Left kidney (tissue), 2 donors: ENCODE results near the gene CALML4. TPM values are rescaled to one million over a fixed set of nuclear protein-coding genes. Genes with fewer than 3 reads are reported as not detected.
"Not testable (repeated sequence)": the region's sequence is repeated elsewhere in the genome, so short reads cannot be mapped to it uniquely, and the experiment has no call there.

Source experiments
- DNase-seq: peaks from one replicate; pipeline ENCODE4 v3.0.0-alpha.2; 2013
- polyA plus RNA-seq: library from polyadenylated mRNA; unstranded; fragments of 120-200 nt; gene quantifications from one replicate; pipeline ENCODE4 v1.2.1, GENCODE V29; 2013; ENCODE audit not compliant: insufficient read length

The CALML4 gene
- polyA plus RNA-seq, 1 donor = 34.3 TPM

DNA sequence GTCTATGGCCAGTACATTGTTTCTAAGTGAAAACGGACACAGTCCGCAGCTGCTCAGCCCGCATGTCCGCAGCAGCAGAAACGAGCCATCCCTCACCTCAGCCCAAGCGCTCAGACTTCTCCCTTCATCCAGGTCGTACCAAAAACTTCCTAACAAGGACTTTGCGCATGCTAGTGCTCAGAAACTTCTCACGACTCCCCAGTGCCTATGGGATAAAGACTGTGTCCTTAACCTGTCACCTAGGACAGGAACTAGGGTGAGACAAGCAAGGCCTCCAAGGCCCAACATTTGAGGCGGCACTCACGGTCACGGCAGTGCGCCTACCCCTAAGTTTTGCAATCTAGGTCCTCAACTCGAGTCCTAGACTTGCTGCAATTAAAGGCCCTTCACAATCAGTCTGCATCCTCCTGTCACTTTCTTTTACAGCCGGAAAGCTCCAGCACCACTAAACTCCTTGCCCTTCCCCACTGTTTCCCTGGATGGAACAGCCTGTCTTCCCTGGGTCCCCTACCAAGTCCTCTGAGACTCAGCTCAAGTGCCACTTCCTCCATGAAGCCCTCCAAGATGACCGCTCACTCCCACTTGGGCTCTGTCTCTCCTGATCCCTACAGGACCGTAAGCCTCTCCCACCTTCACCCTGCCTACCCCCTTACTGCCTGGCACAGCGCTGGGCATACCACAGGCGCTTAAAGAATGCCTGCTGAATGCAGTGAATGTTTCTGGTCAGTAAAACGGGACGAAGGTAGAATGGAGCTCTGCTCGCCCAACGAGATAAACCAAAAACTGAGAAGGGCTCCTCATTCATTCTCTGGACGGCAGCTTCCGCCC is 23.2 kb upstream of the CALML4 start:
- no peak for DNase-seq

DNA sequence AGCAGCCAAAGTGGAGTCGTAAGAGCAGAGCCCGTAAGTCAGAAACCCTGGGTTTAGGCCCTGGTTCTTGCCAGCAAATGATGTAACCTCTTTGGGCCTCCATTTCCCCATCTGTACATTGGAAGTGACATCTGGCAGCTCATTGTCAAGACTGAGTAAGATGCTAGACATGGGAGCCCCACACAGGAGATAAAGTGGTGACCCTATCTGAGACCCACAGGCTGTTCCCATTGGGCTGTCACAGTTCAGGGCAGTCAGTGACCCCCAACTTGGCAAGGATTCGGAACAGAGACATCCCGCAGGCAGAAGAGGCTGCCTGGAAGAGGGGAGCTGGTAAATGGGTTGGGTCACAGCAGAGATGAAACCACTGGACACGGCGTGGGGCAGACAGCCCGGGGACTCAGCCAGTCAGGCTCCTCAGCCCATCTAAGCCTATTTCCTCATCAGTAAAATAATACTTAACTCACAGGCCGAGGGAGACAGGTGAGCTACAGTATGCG is 22.6 kb upstream of the CALML4 start:
- no peak for DNase-seq

DNA sequence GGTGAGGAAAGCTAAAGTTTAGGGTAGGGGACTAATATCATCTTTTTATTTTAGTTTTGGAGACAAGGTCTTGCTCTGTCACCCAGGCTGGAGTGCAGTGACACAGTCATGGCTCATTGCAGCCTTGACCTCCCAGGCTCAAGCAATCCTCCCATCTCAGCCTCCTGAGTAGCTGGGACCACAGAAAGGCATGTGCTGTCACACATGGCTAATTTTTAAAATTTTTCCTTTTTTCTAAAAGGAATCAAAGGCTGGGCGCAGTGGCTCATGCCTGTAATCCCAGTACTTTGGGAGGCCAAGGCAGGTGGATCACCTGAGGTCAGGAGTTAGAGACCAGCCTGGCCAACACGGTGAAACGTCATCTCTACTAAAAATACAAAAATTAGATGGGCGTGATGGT is 20.3 kb upstream of the CALML4 start:
- not testable (repeated sequence) for DNase-seq

DNA sequence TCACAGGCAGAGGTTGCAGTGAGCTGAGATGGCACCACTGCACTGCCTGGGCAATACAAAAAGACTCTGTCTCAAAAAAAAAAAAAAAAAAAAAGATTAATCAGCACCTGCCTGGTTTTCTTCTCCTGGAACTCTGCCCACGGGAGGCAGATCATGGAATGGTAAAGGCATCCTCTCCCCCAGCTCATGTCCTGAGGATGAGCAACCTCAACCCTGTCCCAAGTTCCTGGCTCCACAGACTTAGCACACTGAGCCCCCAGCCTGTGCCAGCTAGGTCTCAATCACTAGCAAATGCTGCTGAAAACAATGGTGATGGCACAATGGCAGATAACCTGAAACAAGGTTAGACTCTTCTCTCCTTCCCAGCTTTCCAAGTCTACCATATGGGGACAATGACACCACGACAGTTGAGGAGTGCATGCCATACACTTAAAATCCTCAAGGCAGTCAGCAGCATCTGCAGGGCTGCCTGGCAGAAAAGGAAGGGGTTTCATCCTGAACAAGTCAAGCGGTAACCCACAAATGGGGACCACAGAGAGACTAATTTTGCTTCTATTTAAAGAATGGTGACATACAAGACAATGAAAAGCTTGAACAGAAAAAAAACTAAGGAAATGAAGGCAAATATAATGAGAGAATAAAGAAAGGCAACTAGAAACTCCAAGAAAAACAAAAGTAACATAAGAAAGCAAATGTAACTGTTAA is 19.6 kb upstream of the CALML4 start:
- DNase-seq = no peak

DNA sequence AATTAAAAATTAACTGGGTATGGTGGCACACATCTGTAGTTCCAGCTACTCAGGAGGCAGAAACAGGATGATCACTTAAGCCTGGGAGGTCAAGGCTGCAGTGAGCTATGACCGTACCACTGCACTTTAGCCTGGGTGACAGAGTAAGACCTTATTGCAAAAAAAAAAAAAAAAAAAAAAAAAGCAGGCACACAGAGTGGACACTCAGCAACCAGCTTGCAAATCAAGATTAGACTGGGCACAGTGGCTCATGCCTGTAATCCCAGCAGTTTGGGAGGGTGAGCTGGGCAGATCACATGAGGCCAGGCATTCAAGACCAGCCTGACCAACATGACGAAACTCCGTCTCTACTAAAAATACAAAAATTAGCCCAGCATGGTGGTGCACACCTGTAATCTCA is 19.0 kb upstream of the CALML4 start:
- no peak for DNase-seq

DNA sequence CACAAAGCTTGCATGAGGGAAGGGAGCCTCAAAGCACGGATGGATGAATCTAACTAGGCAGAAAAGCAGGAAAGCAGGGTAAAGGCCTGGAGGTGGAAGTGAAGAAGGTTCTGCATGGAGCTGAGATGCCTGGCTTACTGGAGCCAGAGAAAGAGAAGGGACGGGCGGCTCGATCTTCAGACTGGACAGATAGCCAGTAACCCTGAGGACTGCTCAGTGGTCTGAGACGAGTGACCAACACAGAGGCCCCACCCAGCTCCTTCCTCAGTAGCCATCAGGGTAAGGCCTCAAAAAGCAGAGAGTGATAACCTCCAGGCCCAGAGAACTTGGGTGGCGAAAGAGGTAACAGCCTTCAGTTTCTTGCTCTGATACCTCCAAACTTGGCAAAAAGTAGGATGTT is 18.0 kb upstream of the CALML4 start:
- DNase-seq = no peak

DNA sequence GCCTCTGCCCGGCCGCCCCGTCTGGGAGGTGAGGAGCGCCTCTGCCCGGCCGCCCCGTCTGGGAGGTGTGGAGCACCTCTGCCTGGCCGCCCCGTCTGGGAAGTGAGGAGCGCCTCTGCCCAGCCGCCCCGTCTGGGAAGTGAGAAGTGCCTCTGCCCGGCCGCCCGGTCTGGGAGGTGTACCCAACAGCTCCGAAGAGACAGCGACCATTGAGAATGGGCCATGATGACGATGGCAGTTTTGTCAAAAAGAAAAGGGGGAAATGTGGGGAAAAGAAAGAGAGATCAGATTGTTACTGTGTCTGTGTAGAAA is 17.3 kb upstream of the CALML4 start:
- not testable (repeated sequence) for DNase-seq

DNA sequence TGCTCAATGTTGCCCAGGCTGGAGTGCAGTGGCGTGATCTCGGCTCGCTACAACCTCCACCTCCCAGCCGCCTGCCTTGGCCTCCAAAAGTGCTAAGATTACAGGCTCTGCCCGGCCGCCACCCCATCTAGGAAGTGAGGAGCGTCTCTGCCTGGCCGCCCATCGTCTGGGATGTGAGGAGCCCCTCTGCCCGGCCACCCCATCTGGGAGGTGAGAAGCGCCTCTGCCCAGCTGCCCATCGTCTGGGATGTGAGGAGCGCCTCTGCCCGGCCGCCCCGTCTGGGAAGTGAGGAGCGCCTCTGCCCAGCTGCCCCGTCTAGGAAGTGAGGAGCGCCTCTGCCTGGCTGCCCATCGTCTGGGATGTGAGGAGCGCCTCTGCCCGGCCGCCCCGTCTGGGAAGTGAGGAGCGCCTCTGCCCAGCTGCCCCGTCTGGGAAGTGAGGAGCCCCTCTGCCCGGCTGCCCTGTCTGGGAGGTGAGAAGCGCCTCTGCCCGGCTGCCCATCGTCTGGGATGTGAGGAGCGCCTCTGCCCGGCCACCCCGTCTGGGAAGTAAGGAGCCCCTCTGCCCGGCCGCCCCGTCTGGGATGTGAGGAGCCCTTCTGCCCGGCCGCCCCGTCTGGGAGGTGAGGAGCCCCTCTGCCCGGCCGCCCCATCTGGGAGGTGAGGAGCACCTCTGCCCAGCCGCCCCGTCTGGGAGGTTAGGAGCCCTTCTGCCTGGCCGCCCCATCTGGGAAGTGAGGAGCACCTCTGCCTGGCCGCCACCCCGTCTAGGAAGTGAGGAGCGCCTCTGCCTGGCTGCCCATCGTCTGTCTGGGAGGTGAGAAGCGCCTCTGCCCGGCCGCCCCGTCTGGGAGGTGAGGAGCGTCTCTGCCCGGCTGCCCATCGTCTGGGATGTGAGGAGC is 16.6 kb upstream of the CALML4 start:
- DNase-seq = not testable (repeated sequence)

DNA sequence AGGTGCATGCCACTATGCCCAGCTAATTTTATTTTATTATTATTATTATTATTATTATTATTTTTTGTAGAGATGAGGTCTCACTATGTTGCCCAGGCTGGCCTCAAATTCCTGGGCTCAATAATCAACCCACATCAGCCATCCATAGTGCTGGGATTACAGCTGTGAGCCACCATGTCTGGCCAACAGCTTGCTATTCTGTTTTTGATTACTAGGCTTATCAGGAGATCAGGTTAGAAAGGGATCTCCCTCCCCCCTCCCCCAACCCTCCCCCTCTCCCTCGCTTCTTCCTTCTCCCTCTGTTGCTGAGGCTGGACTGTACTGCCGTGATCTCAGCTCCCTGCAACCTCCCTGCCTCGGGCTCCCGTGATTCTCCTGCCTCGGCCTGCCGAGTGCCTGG is 15.8 kb upstream of the CALML4 start:
- DNase-seq = no peak

DNA sequence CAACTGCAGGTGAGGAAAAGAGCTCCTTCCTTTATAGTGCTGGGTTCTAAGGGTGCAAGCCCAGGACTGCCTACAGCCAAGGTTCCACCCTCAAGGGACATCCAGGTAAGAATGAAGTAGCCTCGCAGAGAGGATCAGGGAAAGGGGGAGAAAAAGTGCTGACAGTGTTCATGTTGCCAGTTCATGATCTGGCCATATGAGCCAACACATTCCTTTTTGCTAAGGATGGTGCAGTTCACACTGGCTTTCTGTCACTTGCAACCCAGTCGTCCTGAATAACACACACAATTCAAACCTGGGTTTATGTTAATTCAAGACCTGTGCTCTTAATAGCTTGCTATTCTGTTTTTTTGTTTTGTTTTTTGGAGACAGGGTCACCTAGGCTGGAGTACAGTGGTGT is 15.4 kb upstream of the CALML4 start:
- DNase-seq = no peak

DNA sequence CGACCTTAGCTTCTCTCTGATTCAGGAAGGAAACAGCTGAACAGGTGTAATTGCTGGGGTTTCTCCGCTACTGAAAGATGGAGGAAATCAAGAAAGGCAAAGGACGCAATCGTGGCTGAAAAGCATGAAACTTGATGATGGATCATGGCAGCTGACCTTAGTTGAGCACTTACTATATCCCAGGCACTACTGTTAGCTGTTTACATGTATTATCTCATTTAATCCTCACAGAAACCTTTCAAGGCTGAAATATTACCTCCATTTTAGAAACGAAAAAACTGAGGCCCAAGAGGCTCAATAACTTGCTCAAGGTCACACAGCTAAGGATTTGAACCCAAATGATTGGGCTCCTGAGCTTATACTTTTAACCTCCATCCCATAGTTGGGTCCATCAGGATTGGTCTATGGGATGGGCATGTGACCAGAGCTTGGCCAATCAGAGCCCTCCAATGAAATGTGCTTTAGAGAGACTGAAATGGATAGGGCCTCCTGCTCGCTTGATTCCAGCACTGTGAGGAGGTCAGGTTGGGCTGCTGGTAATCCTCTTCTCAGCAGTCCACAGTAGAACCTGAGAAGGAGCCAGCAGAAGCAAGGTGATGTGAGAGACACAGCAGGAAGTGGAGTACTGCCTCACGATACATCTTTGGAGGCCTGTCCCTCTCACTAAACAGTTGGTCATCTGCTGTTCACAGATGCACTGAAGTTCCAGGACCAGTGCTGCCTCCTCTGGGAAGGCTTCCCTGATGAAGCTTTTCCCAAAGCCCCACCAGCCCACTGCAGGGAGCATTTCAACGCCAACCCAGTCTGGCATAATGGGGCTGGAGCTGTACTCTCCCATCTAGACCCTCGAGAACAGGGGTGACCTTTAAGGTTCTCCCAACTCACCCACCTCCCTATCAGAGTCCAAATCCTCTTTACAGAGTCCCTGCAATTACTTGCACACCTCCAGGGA is 14.0 kb upstream of the CALML4 start:
- DNase-seq = no peak

DNA sequence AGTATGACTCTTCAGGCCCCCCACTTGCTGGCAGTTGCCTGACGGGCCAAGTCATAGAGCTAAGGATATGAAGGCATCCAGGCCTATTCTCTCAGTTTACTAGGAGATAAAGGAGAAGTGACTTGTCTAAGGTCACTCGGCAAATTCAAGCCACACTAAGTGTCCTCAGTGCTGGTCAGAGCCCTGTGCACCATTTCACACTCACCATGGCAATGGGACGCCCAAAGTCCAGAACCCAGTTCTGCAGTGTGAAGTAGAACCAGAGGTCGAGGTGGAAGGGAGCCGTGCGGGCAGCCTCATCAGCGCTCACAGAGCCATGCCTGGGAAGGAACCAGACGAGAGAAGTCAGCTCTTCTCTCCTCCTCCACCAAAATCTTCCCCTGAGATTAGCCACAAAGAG is 13.2 kb upstream of the CALML4 start:
- no peak for DNase-seq

DNA sequence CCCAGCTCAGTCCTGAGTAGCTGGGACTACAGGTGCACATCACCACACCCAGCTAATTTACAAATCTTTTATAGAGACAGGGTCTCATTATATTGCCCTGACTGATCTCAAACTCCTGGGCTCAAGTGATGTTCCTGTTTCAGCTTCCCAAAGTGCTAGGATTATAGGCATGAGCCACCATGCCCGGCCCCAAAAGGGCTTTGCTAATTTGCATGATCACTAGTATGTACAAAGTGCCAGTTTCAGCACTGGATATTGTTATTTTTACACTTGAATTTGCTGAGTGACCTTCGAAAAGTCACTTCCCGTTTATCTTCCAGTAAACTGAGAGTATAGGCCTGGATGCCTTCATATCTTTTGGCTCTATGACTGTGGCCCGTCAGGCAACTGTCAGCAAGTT is 12.2 kb upstream of the CALML4 start:
- no peak for DNase-seq

DNA sequence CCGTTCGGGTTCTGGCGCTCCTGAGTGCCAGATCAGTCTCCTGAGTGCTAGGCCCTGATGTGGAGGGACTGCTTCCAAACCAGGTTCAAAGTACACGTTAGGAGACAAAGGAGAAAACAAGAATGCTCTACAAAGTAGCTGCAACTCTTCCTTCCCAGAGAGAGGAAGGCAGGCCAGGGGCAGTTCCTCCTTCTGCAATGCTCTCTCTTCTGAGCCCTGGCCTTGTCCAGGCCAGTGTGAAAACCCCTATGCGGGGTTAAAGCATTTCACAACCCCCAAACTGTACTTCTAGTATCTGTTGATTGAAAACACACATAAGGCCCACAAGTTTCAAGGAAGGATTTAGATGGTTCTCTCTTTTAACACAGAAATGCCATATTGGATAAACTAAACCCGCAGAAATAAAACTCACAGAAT is 9.7 kb upstream of the CALML4 start:
- no peak for DNase-seq

DNA sequence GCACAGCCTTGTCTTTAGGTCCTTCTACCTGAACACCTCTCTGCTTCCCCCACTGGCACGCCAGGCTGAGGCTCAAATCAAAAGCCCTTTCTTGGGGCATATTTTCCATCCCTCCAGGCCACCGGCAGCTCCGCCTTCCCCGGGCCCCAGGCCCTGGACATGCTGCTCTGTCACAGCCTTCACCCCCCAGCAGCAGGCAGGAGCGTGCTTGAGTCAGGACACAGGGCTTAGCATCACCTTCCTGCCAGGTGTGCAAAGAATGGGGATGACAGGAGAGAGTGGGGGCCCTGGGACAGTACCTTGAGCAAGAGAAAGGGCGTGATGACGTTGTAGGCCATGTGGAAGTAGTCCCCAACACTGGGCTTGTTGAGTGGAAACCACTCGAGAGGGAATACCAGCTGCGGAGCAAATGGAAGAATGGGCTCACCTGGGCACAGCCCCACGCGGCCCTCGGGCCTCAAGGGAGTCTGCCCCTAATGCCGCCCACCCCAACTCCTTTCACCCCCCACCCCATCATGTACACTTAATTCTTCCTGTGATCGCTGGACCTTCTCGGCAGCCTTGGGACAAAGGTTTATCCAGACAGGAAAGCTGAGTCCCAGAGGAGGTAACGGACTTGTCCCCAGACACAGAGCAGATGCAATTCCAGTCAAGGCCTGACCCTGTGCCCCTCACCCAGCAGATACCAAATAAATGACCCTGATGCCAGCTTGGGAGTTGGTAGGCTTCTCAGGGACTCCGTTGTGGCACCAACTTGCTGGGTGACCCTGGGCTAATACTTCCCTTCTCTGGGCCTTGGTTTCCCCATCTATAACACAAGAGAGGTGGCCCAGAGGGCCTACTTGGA is 9.1 kb upstream of the CALML4 start:
- DNase-seq = no peak

DNA sequence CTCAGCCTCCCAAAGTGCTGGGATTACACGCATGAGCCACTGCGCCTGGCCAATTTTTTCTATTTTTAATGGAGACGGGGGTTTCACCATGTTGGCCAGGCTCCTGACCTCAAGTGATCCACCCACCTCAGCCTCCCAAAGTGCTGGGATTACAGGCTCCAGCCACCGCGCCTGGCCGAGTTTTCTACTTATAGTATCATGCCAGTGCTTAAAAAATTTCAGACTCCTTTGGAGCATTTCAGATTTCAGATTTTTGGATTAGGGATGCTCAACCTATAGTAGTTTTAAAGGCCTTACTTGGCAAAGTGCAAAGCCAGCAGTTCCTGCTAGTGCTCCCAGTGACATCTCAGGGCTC is 8.3 kb upstream of the CALML4 start:
- DNase-seq = not testable (repeated sequence)

DNA sequence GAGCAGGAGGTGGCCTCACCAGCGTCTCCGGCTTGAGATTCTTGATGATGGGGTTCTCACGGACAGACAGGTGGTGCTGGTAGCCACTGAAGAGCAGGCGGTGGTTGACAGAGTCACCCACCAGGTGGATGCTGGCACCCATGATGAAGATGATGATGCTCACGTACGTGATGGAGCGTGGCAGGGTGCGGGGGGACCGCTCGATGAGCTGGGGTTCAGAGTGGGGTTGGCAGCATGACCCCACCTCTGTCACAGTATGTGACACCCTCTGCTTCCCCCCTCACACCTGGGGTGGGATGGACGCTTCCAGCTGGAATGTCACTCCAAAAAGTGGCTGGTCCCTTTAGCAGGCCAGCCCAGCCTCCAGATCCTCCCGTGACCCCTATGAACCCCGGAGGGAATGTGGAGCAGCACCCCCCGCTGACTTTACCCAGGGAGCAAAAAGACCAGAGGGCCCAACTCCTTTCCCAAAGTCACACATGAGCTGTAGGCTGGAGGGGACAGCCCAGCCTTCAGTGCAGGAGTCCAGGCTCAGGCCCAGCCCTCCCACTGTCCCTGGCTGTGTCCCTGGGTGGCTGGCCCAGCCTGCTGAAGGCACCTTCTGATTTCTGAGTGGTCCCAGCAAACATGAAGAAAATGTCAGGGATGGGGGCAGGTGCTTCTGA is 6.7 kb upstream of the CALML4 start:
- no peak for DNase-seq

DNA sequence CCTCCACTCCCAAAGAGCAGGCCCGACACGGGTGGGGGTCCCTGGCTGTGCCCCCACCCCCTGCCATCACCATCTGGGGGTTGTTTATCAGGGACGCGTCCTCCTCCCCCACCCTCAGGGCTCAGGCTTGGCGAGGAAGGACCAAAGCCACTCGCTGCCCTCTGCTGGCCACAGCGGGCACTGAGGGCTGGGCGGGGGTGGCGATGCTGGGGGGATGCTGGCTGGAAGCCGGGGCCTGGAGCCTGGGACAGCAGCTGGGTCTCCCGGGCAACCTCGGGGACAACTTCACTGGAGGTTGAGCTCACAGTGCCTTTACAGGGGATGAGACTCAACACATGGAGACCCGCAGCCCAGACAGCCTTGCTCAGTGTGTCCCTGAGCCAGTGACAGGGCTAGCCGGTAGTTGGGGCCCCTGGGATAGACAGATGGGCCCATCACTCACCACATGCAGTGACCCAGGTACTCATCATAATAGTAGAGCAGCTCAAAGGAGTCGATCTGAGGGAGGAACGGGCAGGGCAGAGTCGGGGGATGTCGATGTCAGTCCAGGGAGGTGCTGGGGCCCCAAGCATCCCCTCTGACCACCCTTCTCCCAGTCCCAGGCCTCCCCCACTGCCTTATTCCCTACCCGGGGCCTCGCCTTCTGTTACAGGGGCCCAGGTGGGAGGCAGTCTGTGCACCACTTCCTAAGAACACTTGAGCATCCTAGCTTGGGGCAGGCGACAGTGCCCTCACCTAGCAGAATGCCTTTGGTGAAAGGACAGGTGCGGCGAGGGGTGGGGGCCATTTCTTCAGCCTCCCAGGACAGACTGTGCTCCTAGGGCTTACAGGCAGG is 5.9 kb upstream of the CALML4 start:
- DNase-seq = peak; percentile 52

DNA sequence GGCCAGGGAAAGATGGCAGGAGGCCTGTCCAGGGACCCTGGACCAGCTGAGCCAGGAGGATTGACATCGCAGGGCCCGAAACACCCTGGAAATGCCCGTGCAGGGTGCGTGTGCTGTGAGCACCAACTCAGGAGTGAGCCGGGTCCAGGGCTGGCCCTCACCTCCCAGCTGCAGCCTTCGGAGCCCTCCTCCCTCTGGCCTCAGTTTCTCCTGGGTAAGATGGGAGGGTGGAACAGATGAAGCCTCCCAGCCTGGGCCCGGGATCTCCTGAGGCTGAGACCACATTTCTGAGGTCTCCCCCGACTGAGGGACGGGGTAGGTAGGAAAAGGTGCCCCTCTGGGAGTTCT is 5.3 kb upstream of the CALML4 start:
- no peak for DNase-seq
